Astrocyte of the cerebellum (primary cell): Measurements from ENCODE around the gene RAD9B.
"Not testable (repeated sequence)": the region's sequence is repeated elsewhere in the genome, so short reads cannot be mapped to it uniquely, and the experiment has no call there.

Experiments
- DNase-seq: peaks from one replicate; pipeline ENCODE4 v3.0.0-alpha.2; 2011; ENCODE audit warnings: low read depth
- H3K4me3 ChIP-seq: 2 replicates; pipeline ENCODE4 v1.5.1; 2011; ENCODE audit warnings: mild to moderate bottlenecking, low read depth, low read length, moderate library complexity
- in situ Hi-C: cut with HindIII; loops from 2 replicates; pipeline ENCODE4 v1.10.0; 2017; ENCODE audit warnings: low sequenced_read_pairs
- TF ChIP-seq, protein P1 (sequence below): IDR thresholded peaks from 2 replicates; pipeline ENCODE4 v1.5.1; 2012; ENCODE audit warnings: low read length, low read depth, moderate library complexity, mild to moderate bottlenecking; ENCODE audit errors: missing control alignments

Gene RAD9B

DNA sequence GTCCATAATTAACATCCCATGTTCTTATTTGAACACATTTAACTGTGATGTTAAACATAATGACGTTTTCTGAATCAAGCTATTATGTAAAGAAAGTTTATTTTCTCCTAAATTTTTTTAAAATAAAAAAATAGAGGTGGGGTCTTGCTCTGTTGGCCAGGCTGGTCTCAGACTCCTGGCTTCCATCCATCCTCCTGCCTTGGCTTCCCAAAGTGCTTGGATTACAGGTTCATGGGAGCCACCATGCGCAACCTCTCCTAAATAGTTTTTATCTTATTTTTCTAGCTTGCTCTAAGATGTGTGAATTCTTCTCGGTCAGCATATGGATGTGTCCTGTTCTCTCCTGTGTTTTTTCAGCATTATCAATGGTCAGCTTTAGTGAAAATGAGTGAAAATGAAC is 3.2 kb downstream of the RAD9B start:
- in situ Hi-C loops: no loop called here
- TF ChIP-seq, protein P1, sequence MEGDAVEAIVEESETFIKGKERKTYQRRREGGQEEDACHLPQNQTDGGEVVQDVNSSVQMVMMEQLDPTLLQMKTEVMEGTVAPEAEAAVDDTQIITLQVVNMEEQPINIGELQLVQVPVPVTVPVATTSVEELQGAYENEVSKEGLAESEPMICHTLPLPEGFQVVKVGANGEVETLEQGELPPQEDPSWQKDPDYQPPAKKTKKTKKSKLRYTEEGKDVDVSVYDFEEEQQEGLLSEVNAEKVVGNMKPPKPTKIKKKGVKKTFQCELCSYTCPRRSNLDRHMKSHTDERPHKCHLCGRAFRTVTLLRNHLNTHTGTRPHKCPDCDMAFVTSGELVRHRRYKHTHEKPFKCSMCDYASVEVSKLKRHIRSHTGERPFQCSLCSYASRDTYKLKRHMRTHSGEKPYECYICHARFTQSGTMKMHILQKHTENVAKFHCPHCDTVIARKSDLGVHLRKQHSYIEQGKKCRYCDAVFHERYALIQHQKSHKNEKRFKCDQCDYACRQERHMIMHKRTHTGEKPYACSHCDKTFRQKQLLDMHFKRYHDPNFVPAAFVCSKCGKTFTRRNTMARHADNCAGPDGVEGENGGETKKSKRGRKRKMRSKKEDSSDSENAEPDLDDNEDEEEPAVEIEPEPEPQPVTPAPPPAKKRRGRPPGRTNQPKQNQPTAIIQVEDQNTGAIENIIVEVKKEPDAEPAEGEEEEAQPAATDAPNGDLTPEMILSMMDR: no peak
- DNase-seq: no peak
- no peak overlapping the region for H3K4me3 ChIP-seq

GRCh38 chr12:110508071-110508586 is 6.0 kb downstream of the RAD9B start:
- TF ChIP-seq, protein P1: no peak
- DNase-seq: no peak
- in situ Hi-C loops: no loop called here

GRCh38 chr12:110513842-110514241 is 11.7 kb downstream of the RAD9B start:
- DNase-seq: no peak
- in situ Hi-C loops: no loop called here
- H3K4me3 ChIP-seq: no peak overlapping the region
- TF ChIP-seq, protein P1: no peak

More at GRCh38 chr12:110508071-110508586, 6.0 kb downstream of the RAD9B start:
- H3K4me3 ChIP-seq: no peak overlapping the region

DNA sequence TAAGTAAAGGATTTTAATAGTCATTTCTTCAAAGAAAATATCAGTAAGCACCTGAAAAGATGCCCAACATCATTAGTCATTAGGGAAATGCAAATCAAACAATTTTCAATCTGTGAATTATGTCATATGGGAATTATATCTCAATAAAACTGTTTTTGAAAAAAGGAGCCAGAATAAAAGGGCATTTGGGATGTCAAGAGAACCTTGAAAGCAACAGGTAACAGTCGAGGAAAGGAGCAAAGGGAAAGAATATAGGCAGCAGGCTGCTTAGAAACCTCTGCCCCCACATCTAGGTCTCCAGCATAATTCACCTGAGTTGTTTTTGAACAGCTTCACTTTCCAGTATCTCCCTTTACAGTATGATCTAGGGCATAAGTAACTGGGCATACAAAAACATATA is 12.2 kb downstream of the RAD9B start:
- in situ Hi-C loops: no loop called here

GRCh38 chr12:110516995-110517394 is 14.9 kb downstream of the RAD9B start:
- no peak overlapping the region for H3K4me3 ChIP-seq
- in situ Hi-C loops: no loop called here
- no peak for DNase-seq
- TF ChIP-seq, protein P1: no peak

More for the DNA sequence above, 12.2 kb downstream of the RAD9B start:
- no peak for DNase-seq
- H3K4me3 ChIP-seq: no peak overlapping the region
- TF ChIP-seq, protein P1: no peak

- DNase-seq, in situ Hi-C loops, H3K4me3 ChIP-seq: not testable (repeated sequence)
Observed at GRCh38 chr12:110518014-110518413, 15.9 kb downstream of the RAD9B start.

- DNase-seq, H3K4me3 ChIP-seq, in situ Hi-C loops: not testable (repeated sequence)
Observed at GRCh38 chr12:110520876-110521712, 19.0 kb downstream of the RAD9B start.
